ENCODE data around the gene A4GNT.

- no peak for TF ChIP-seq CTCF (IDR thresholded peaks at IDR 0.05)
- TF ChIP-seq POLR2A (IDR thresholded peaks at IDR 0.05): no peak
Measured at GRCh38 chr3:138084196-138084595, 48.0 kb downstream of the A4GNT start.
